Activated CD4-positive, CD25-positive, alpha-beta regulatory T cell treated with anti-CD3 and anti-CD28 coated beads, Interleukin-2, amount 50 U/mL, for 72 hours (primary cell): ENCODE results near the gene KCP.

Experiments
- DNase-seq: peaks from one replicate; pipeline ENCODE4 v3.0.0; 2021

The KCP gene

GRCh38 chr7:128838109-128838779 is 72.3 kb downstream of the KCP start:
- DNase-seq: no peak

GRCh38 chr7:128837521-128837921 is 73.0 kb downstream of the KCP start:
- no peak for DNase-seq

- no peak for DNase-seq
Measured at GRCh38 chr7:128836729-128837348, 73.7 kb downstream of the KCP start.

GRCh38 chr7:128835790-128836641 is 74.5 kb downstream of the KCP start:
- DNase-seq: no peak

- DNase-seq: no peak
Measured at GRCh38 chr7:128835231-128835751, 75.2 kb downstream of the KCP start.

- no peak for DNase-seq
Measured at GRCh38 chr7:128833946-128834325, 76.6 kb downstream of the KCP start.

- no peak for DNase-seq
Measured at GRCh38 chr7:128833148-128833945, 77.2 kb downstream of the KCP start.

- no peak for DNase-seq
Measured at GRCh38 chr7:128832880-128833147, 77.7 kb downstream of the KCP start.

GRCh38 chr7:128831994-128832879 is 78.3 kb downstream of the KCP start:
- no peak for DNase-seq

- DNase-seq: no peak
Measured at GRCh38 chr7:128831178-128831993, 79.1 kb downstream of the KCP start.

- no peak for DNase-seq
Measured at GRCh38 chr7:128830231-128831177, 80.0 kb downstream of the KCP start, which contains the start of gene FLNC. Gene FLNC (plus strand): TSS chr7:128830406. CDS start chr7:128830638, 232 bp downstream.

GRCh38 chr7:128829391-128830166 is 80.9 kb downstream of the KCP start:
- DNase-seq: no peak

GRCh38 chr7:128827971-128828711 is 82.4 kb downstream of the KCP start:
- DNase-seq: no peak

GRCh38 chr7:128827248-128827958 is 83.1 kb downstream of the KCP start:
- DNase-seq: no peak

GRCh38 chr7:128826916-128827247 is 83.6 kb downstream of the KCP start:
- DNase-seq: no peak
